ENCODE results near the gene KCNJ5.

KCNJ5 gene

GRCh38 chr11:128956401-128957201 is 65.4 kb downstream of the KCNJ5 start:
- TF ChIP-seq EZH2phosphoT487 (conservative IDR thresholded peaks at IDR 0.05; ENCODE audit: low read length) (no peak), CTCF (IDR thresholded peaks at IDR 0.05; ENCODE audit: insufficient read depth, low read length, poor library complexity, severe bottlenecking) (peak; percentile 22)
- H3F3A ChIP-seq (ENCODE audit: insufficient read depth): no peaks in the 10 kb centered on the region
- no peak overlapping the region for H3K4me3 ChIP-seq (ENCODE audit: insufficient read depth, low read length, poor library complexity, severe bottlenecking)
- H3K9me2 ChIP-seq (replicated peaks; ENCODE audit: insufficient read depth, low read length): no peaks in the 10 kb centered on the region
- no peaks in the 10 kb centered on the region for H3K36me3 ChIP-seq (ENCODE audit: low read length)
- H4K20me1 ChIP-seq (ENCODE audit: low read depth, low read length): no peaks in the 10 kb centered on the region
- no peaks in the 10 kb centered on the region for H3K9me3 ChIP-seq (ENCODE audit: insufficient read depth, low read length)
- no peaks in the 10 kb centered on the region for H3K27me3 ChIP-seq (ENCODE audit: low read length)
- H3K27ac ChIP-seq (ENCODE audit: low read depth, low read length): no peak overlapping the region
- H3K4me2 ChIP-seq (ENCODE audit: low read depth, low read length, poor library complexity, severe bottlenecking): no peak overlapping the region
- H2AFZ ChIP-seq (ENCODE audit: low read depth, low read length, severe bottlenecking): no peak overlapping the region
- H3K79me2 ChIP-seq (ENCODE audit: insufficient read depth, low read length): no peaks in the 10 kb centered on the region
- H3K9ac ChIP-seq (ENCODE audit: low read length): no peak overlapping the region

- Histone ChIP-seq H3K9me3 (ENCODE audit: insufficient read depth, low read length) (no peaks in the 10 kb centered on the region), H3K4me2 (ENCODE audit: low read depth, low read length, poor library complexity, severe bottlenecking) (no peak overlapping the region), H3F3A (ENCODE audit: insufficient read depth) (no peaks in the 10 kb centered on the region), H4K20me1 (ENCODE audit: low read depth, low read length) (no peaks in the 10 kb centered on the region), H2AFZ (ENCODE audit: low read depth, low read length, severe bottlenecking) (no peak overlapping the region), H3K9me2 (replicated peaks; ENCODE audit: insufficient read depth, low read length) (no peaks in the 10 kb centered on the region), H3K79me2 (ENCODE audit: insufficient read depth, low read length) (no peaks in the 10 kb centered on the region), H3K36me3 (ENCODE audit: low read length) (no peaks in the 10 kb centered on the region), H3K27ac (ENCODE audit: low read depth, low read length) (no peak overlapping the region), H3K4me3 (ENCODE audit: insufficient read depth, low read length, poor library complexity, severe bottlenecking) (no peak overlapping the region), H3K27me3 (ENCODE audit: low read length) (no peaks in the 10 kb centered on the region), H3K9ac (ENCODE audit: low read length) (no peak overlapping the region)
- no peak for TF ChIP-seq EZH2phosphoT487 (conservative IDR thresholded peaks at IDR 0.05; ENCODE audit: low read length)
- TF ChIP-seq CTCF (IDR thresholded peaks at IDR 0.05; ENCODE audit: insufficient read depth, low read length, poor library complexity, severe bottlenecking): no peak
Observed at GRCh38 chr11:128957202-128957482, 66.0 kb downstream of the KCNJ5 start.

- H3K4me2 ChIP-seq (ENCODE audit: low read depth, low read length, poor library complexity, severe bottlenecking): no peak overlapping the region
- H3K27ac ChIP-seq (ENCODE audit: low read depth, low read length): no peak overlapping the region
- H3K4me3 ChIP-seq (ENCODE audit: insufficient read depth, low read length, poor library complexity, severe bottlenecking): no peak overlapping the region
- H4K20me1 ChIP-seq (ENCODE audit: low read depth, low read length): no peaks in the 10 kb centered on the region
- H3K9me2 ChIP-seq (replicated peaks; ENCODE audit: insufficient read depth, low read length): no peaks in the 10 kb centered on the region
- no peak overlapping the region for H3K9ac ChIP-seq (ENCODE audit: low read length)
- no peaks in the 10 kb centered on the region for H3K27me3 ChIP-seq (ENCODE audit: low read length)
- no peaks in the 10 kb centered on the region for H3K9me3 ChIP-seq (ENCODE audit: insufficient read depth, low read length)
- TF ChIP-seq EZH2phosphoT487 (conservative IDR thresholded peaks at IDR 0.05; ENCODE audit: low read length) (no peak), CTCF (IDR thresholded peaks at IDR 0.05; ENCODE audit: insufficient read depth, low read length, poor library complexity, severe bottlenecking) (no peak)
- no peaks in the 10 kb centered on the region for H3K79me2 ChIP-seq (ENCODE audit: insufficient read depth, low read length)
- H2AFZ ChIP-seq (ENCODE audit: low read depth, low read length, severe bottlenecking): no peak overlapping the region
- H3K36me3 ChIP-seq (ENCODE audit: low read length): no peaks in the 10 kb centered on the region
- H3F3A ChIP-seq (ENCODE audit: insufficient read depth): no peaks in the 10 kb centered on the region
Observed at GRCh38 chr11:128961645-128962044, 70.5 kb downstream of the KCNJ5 start.
